ENCODE results near the gene ULK4.
"Not testable (repeated sequence)": the region's sequence is repeated elsewhere in the genome, so short reads cannot be mapped to it uniquely, and the experiment has no call there.

ULK4 gene

DNA sequence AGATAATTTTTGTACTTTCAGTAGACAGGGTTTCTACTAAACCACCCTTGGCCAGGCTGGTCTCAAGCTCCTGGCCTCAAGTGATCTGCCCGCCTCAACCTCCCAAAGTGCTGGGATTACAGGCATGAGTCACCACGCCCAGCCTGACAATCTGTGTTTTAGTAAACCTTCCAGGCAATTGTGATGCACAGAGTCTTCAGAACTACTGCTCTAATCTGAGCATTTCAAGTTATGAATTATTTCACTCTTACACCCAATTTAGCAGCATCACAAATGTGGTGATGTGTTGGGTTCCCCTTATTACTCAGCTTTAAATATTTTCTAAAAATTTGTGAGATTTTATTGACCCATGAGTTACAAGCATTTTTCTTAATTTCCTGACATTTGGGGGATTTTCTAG, 94.4 kb downstream of the ULK4 start:
- DNase-seq (ENCODE audit: low spot score) = no peak

GRCh38 chr3:41866298-41866697, 95.6 kb downstream of the ULK4 start:
- no peak for DNase-seq (ENCODE audit: low spot score)

- DNase-seq (ENCODE audit: low spot score) = no peak
Measured at GRCh38 chr3:41863024-41863423, 98.9 kb downstream of the ULK4 start.

DNA sequence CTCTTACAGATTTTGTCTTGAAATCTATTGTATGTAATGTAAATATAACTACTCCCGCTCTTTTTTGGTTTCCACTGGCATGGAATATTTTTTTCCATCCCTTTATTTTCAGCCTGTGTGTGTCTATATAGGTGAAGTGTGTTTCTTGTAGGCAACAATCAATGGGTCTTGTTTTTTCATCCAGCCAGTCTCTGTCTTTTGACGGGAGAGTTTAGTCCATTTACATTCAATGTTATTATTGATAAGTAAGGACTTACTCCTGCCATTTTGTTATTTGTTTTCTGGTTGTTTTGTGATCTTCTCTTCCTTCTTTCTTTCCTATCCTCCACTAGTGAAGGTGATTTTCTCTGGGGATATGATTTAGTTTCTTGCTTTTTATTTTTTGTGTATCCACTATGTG, 101.4 kb downstream of the ULK4 start:
- DNase-seq (ENCODE audit: low spot score) = not testable (repeated sequence)

- DNase-seq (ENCODE audit: low spot score) = no peak
Measured at GRCh38 chr3:41854956-41855355, 106.9 kb downstream of the ULK4 start.

GRCh38 chr3:41853540-41854196, 108.2 kb downstream of the ULK4 start:
- DNase-seq (ENCODE audit: low spot score) = no peak

GRCh38 chr3:41848753-41849574, 112.9 kb downstream of the ULK4 start:
- DNase-seq (ENCODE audit: low spot score) = no peak

DNA sequence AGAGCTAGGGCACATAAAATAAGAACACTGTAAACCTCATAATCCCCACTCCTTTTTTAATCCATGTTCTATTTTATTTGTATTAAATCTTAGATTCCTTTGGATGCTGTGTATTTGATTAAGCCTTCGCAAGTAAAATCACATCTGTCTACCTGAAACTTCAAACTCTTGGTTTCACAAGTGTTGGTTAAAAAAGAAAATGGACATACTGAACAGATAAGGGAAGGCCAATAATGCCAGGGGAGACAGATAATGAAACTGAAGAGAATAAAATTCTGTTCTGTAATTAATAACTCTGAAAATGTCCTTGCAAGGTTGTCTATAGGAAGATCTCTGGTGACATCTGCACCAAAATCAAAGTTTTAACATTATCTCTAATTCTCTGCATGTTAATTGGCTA, 114.2 kb downstream of the ULK4 start:
- no peak for DNase-seq (ENCODE audit: low spot score)

DNA sequence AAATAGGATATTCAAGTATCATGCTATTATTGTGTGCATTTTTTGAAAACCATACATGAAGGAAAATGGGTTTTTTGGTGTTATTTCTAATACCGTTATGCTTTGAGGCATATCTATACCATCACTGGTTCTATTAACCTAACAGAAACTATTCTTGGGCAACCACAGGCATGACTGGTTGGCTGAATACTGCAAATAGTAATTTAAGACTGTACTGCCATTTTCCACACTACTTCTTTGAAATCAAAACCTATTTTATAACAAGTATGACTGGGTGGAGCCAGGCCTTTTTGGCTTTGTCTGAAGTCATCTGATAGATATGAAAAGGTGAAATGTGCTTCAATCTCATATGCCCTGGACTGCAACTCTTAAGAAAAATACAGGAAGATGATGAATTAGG, 115.1 kb downstream of the ULK4 start:
- DNase-seq (ENCODE audit: low spot score) = no peak

GRCh38 chr3:41845826-41846225, 116.1 kb downstream of the ULK4 start:
- no peak for DNase-seq (ENCODE audit: low spot score)

DNA sequence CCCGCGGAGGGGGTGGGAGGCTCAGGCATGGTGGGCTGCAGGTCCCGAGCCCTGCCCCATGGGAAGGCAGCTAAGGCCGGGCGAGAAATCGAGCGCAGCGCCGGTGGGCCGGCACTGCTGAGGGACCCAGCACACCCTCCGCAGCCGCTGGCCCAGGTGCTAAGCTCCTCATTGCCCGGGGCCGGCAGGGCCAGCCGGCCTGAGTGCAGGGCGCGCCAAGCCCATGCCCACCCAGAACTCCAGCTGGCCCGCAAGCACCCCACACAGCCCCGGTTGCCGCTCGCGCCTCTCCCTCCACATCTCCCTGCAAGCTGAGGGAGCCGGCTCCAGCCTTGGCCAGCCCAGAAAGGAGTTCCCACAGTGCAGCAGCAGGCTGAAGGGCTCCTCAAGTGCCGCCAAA, 117.6 kb downstream of the ULK4 start:
- not testable (repeated sequence) for DNase-seq (ENCODE audit: low spot score)

- not testable (repeated sequence) for DNase-seq (ENCODE audit: low spot score)
Measured at GRCh38 chr3:41840936-41841668, 120.8 kb downstream of the ULK4 start.

DNA sequence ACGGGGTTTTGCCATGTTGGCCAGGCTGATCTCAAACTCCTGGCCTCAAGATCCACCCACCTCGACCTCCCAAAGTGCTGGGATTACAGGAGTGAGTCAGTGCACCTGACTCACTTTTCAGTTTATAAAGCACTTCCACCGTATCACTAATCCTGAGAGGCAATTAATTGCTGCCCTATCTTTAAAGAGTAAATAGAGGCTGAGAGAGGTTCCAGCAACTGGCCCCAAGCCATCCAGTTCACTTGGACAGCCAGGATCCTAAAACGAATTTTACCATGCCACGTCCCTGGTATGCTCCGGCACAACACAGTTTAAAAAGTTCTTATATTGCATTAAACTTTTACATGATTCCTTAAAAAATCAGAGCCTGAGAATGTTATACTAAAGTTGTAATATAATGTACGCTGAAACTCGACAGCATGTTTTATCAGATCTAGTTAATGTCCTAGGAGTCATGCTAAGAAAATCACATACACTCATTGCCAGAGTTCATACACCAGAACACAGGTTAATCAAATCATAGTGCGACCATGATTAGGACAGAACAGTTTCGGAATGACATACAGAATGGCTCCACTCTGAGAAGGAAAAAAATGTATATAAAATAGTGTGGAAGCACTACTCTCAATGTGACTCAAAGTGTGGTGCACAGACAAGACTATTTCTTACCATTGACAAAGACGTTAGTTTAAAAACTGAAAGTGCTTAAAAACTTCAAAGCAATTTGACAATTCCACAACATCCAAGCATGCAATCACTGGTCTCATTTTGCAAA, 125.4 kb downstream of the ULK4 start:
- no peak for DNase-seq (ENCODE audit: low spot score)

GRCh38 chr3:41833628-41834027, 128.3 kb downstream of the ULK4 start:
- no peak for DNase-seq (ENCODE audit: low spot score)

GRCh38 chr3:41819236-41819635, 142.7 kb downstream of the ULK4 start:
- DNase-seq (ENCODE audit: low spot score) = no peak

- no peak for DNase-seq (ENCODE audit: low spot score)
Measured at GRCh38 chr3:41808618-41809017, 153.3 kb downstream of the ULK4 start.

- no peak for DNase-seq (ENCODE audit: low spot score)
Measured at GRCh38 chr3:41808152-41808551, 153.8 kb downstream of the ULK4 start.

DNA sequence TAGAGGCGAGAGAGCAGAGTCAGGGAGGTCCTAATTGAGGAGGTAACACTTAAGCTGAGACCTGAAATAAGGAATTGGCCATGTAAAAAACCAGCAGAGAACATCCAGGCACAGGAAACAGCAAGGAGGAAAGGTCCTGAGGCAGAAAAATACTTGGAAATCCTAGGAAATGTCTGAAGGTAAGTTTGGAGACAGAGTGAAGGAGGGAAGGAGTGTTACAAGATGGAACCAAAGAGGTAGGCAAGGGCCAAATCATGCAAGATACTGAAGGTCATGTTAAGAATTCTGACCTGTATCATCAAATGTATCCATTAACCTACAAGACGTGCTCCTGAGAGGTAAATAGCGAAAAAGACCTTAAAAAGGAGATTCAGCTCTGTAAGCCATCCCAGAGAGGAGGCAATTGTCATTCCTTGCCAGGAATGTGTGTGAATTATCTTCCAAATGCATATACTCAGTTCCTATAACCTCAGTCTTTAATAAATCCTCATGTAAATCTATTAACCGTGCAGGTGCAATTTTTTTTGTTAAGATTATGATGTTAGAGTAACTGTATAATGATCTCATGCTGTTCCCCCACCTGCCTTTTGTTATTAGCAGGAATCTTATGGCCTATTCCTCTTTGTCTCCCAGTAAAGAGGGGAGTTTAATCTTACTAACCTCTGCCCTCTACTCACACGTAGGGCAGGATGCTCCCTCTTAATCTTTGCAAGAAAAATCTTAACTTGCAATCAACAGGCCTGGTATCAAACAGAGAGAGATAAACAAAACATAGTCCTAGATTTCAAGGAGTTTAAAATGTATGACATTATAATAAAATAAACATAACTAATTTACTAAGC, 166.9 kb downstream of the ULK4 start:
- no peak for DNase-seq (ENCODE audit: low spot score)

DNA sequence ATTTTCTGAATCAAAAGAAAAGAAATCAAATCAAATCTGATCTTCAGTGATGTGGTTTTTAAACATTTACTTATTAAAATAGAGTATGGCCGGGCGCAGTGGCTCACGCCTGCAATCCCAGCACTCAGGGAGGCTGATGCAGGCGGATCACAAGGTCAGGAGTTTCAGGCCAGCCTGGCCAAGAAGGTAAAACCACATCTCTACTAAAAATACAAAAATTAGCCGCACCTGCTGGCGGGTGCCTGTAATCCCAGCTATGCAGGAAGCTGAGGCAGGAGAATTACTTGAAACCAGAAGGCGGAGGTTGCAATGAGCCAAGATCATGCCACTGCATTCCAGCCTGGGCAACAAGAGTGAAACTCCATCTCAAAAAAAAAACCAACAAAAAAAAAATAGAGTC, 169.1 kb downstream of the ULK4 start:
- no peak for DNase-seq (ENCODE audit: low spot score)

DNA sequence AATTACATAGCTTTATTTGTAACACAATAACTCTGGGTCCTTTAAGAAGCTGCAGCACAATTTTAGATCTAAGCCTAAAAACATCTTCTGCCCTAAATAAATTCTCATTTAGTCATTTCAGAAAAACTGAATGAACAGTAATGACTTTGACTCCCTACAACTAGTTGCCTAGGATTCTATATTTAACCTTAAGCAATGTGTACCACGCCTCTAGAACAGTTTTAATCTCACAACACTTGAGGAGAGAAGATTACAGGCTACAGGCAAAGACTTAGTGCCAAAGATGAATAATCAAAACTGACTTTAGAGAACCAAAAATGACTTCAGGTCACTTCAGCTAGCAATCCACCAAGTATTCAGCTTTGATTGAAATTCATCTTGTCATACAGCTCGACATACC, 192.8 kb downstream of the ULK4 start:
- no peak for DNase-seq (ENCODE audit: low spot score)

DNA sequence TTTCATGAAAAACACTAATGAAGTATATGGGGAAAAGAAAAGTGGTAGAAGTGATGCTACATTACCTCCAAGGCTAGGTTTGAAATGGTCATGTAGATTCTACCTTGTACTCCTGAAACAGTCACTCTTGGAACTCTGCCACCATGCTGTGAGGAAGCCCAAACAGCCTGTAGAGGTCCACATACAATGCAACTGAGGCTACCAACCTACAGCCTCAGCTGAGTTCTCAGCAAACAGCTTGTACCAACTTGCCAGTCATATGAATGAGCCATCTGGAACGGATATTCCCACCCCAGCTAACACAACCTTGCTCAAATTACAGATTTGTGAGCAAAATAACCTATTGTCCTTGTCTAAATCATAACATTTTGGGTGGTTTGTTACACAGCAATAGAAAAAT, 193.5 kb downstream of the ULK4 start:
- DNase-seq (ENCODE audit: low spot score) = no peak

Data from putamen (tissue), 1 donor.